Activated naive CD4-positive, alpha-beta T cell treated with anti-CD3 and anti-CD28 coated beads, Interleukin-2, amount 50 U/mL, for 24 hours (primary cell): ENCODE measurements around the gene CEP295NL.
"Not testable (repeated sequence)": the region's sequence is repeated elsewhere in the genome, so short reads cannot be mapped to it uniquely, and the experiment has no call there.

Experiments used
- H3K27ac Mint-ChIP-seq: one replicate; pipeline ENCODE4 v1.8.0; 2021; ENCODE audit warnings: mild to moderate bottlenecking, mixed read lengths
- H3K27me3 Mint-ChIP-seq: one replicate; pipeline ENCODE4 v1.8.0; 2021; ENCODE audit warnings: mixed read lengths
- H3K36me3 Mint-ChIP-seq: one replicate; pipeline ENCODE4 v1.8.0; 2021; ENCODE audit warnings: mixed read lengths
- H3K4me1 Mint-ChIP-seq: one replicate; pipeline ENCODE4 v1.8.0; 2021; ENCODE audit warnings: mixed read lengths
- H3K4me3 Mint-ChIP-seq: one replicate; pipeline ENCODE4 v1.8.0; 2021; ENCODE audit warnings: mild to moderate bottlenecking, mixed read lengths
- H3K9me3 Mint-ChIP-seq: one replicate; pipeline ENCODE4 v1.8.0; 2021; ENCODE audit warnings: mixed read lengths

Gene CEP295NL

GRCh38 chr17:78918979-78919378 is 16.0 kb upstream of the CEP295NL start:
- no peak overlapping the region for H3K4me3 Mint-ChIP-seq
- no peaks in the 10 kb centered on the region for H3K36me3 Mint-ChIP-seq
- no peak overlapping the region for H3K27ac Mint-ChIP-seq
- no peaks in the 10 kb centered on the region for H3K27me3 Mint-ChIP-seq
- no peaks in the 10 kb centered on the region for H3K9me3 Mint-ChIP-seq
- peaks cover 22% of the 10 kb centered on the region for H3K4me1 Mint-ChIP-seq

GRCh38 chr17:78917451-78918275 is 14.7 kb upstream of the CEP295NL start:
- Mint-ChIP-seq H3K9me3 (no peaks in the 10 kb centered on the region), H3K4me3 (no peak overlapping the region), H3K27me3 (no peaks in the 10 kb centered on the region), H3K27ac (no peak overlapping the region), H3K4me1 (peaks cover 11% of the 10 kb centered on the region), H3K36me3 (no peaks in the 10 kb centered on the region)

GRCh38 chr17:78915872-78916632 is 13.1 kb upstream of the CEP295NL start:
- H3K27me3 Mint-ChIP-seq, result no peaks in the 10 kb centered on the region
- peak overlapping the region; percentile 33 for H3K27ac Mint-ChIP-seq
- H3K4me1 Mint-ChIP-seq, result peaks cover 9% of the 10 kb centered on the region
- no peaks in the 10 kb centered on the region for H3K36me3 Mint-ChIP-seq
- H3K9me3 Mint-ChIP-seq, result no peaks in the 10 kb centered on the region
- peak overlapping the region; percentile 27 for H3K4me3 Mint-ChIP-seq

GRCh38 chr17:78913115-78913514 is 10.1 kb upstream of the CEP295NL start:
- no peak overlapping the region for H3K27ac Mint-ChIP-seq
- no peaks in the 10 kb centered on the region for H3K27me3 Mint-ChIP-seq
- H3K4me1 Mint-ChIP-seq, result peaks cover 9% of the 10 kb centered on the region
- H3K9me3 Mint-ChIP-seq, result no peaks in the 10 kb centered on the region
- H3K4me3 Mint-ChIP-seq, result no peak overlapping the region
- no peaks in the 10 kb centered on the region for H3K36me3 Mint-ChIP-seq

- peaks cover 9% of the 10 kb centered on the region for H3K4me1 Mint-ChIP-seq
- H3K36me3 Mint-ChIP-seq, result no peaks in the 10 kb centered on the region
- H3K27me3 Mint-ChIP-seq, result no peaks in the 10 kb centered on the region
- H3K27ac Mint-ChIP-seq, result no peak overlapping the region
- no peak overlapping the region for H3K4me3 Mint-ChIP-seq
- no peaks in the 10 kb centered on the region for H3K9me3 Mint-ChIP-seq
These were observed 9.1 kb upstream of the CEP295NL start for GRCh38 chr17:78912082-78912481.

GRCh38 chr17:78911543-78911942 is 8.5 kb upstream of the CEP295NL start:
- not testable (repeated sequence) for H3K4me3 Mint-ChIP-seq, H3K9me3 Mint-ChIP-seq, H3K27ac Mint-ChIP-seq, H3K36me3 Mint-ChIP-seq, H3K4me1 Mint-ChIP-seq, H3K27me3 Mint-ChIP-seq

- no peak overlapping the region for H3K27ac Mint-ChIP-seq
These were observed 7.7 kb upstream of the CEP295NL start for GRCh38 chr17:78910497-78911284.

GRCh38 chr17:78908426-78908825 is 5.4 kb upstream of the CEP295NL start:
- Mint-ChIP-seq H3K4me3 (no peak overlapping the region), H3K9me3 (no peaks in the 10 kb centered on the region), H3K27me3 (no peaks in the 10 kb centered on the region), H3K27ac (no peak overlapping the region), H3K36me3 (no peaks in the 10 kb centered on the region), H3K4me1 (peaks cover 3% of the 10 kb centered on the region)

More at GRCh38 chr17:78910497-78911284, 7.7 kb upstream of the CEP295NL start:
- H3K4me1 Mint-ChIP-seq, result peaks cover 2% of the 10 kb centered on the region
- H3K4me3 Mint-ChIP-seq, result no peak overlapping the region
- H3K9me3 Mint-ChIP-seq, result no peaks in the 10 kb centered on the region
- no peaks in the 10 kb centered on the region for H3K36me3 Mint-ChIP-seq
- no peaks in the 10 kb centered on the region for H3K27me3 Mint-ChIP-seq

GRCh38 chr17:78905541-78905940 is 2.5 kb upstream of the CEP295NL start:
- H3K9me3 Mint-ChIP-seq, result no peaks in the 10 kb centered on the region
- H3K36me3 Mint-ChIP-seq, result no peaks in the 10 kb centered on the region
- H3K4me3 Mint-ChIP-seq, result no peak overlapping the region
- H3K4me1 Mint-ChIP-seq, result peaks cover 4% of the 10 kb centered on the region
- no peaks in the 10 kb centered on the region for H3K27me3 Mint-ChIP-seq
- H3K27ac Mint-ChIP-seq, result no peak overlapping the region

- no peaks in the 10 kb centered on the region for H3K9me3 Mint-ChIP-seq
- H3K27me3 Mint-ChIP-seq, result no peaks in the 10 kb centered on the region
- peaks cover 4% of the 10 kb centered on the region for H3K4me1 Mint-ChIP-seq
- no peak overlapping the region for H3K27ac Mint-ChIP-seq
- no peaks in the 10 kb centered on the region for H3K36me3 Mint-ChIP-seq
- H3K4me3 Mint-ChIP-seq, result no peak overlapping the region
These were observed 2.1 kb upstream of the CEP295NL start for GRCh38 chr17:78905116-78905515.

- Mint-ChIP-seq H3K27me3 (no peaks in the 10 kb centered on the region), H3K4me1 (peaks cover 4% of the 10 kb centered on the region), H3K4me3 (no peak overlapping the region), H3K27ac (no peak overlapping the region), H3K36me3 (no peaks in the 10 kb centered on the region), H3K9me3 (no peaks in the 10 kb centered on the region)
These were observed 1.4 kb upstream of the CEP295NL start for GRCh38 chr17:78904371-78904770.

- H3K27me3 Mint-ChIP-seq, H3K4me3 Mint-ChIP-seq, H3K36me3 Mint-ChIP-seq, H3K9me3 Mint-ChIP-seq, H3K27ac Mint-ChIP-seq, H3K4me1 Mint-ChIP-seq: not testable (repeated sequence)
These were observed 770 bp downstream of the CEP295NL start for GRCh38 chr17:78902231-78902630.

GRCh38 chr17:78901806-78902205 is 1.2 kb downstream of the CEP295NL start:
- Mint-ChIP-seq H3K27me3 (no peaks in the 10 kb centered on the region), H3K4me1 (peaks cover 4% of the 10 kb centered on the region), H3K9me3 (no peaks in the 10 kb centered on the region), H3K36me3 (no peaks in the 10 kb centered on the region), H3K4me3 (no peak overlapping the region), H3K27ac (no peak overlapping the region)

GRCh38 chr17:78900816-78901215 is 2.2 kb downstream of the CEP295NL start:
- H3K4me3 Mint-ChIP-seq, result no peak overlapping the region
- no peak overlapping the region for H3K27ac Mint-ChIP-seq
- peaks cover 4% of the 10 kb centered on the region for H3K4me1 Mint-ChIP-seq
- no peaks in the 10 kb centered on the region for H3K27me3 Mint-ChIP-seq
- H3K36me3 Mint-ChIP-seq, result no peaks in the 10 kb centered on the region
- H3K9me3 Mint-ChIP-seq, result no peaks in the 10 kb centered on the region

- no peak overlapping the region for H3K27ac Mint-ChIP-seq
- no peaks in the 10 kb centered on the region for H3K9me3 Mint-ChIP-seq
- no peaks in the 10 kb centered on the region for H3K27me3 Mint-ChIP-seq
These were observed 3.4 kb downstream of the CEP295NL start for GRCh38 chr17:78899361-78900260.

More at GRCh38 chr17:78899361-78900260, 3.4 kb downstream of the CEP295NL start:
- no peak overlapping the region for H3K4me3 Mint-ChIP-seq
- no peaks in the 10 kb centered on the region for H3K36me3 Mint-ChIP-seq
- peaks cover 4% of the 10 kb centered on the region for H3K4me1 Mint-ChIP-seq
